8988T (cell line): ENCODE measurements around the gene FNIP1.
"Not testable (repeated sequence)": the region's sequence is repeated elsewhere in the genome, so short reads cannot be mapped to it uniquely, and the experiment has no call there.

Source experiments
- DNase-seq: peaks from one replicate; pipeline ENCODE4 v3.0.0; 2011

FNIP1 gene

GRCh38 chr5:131749723-131750470 is 46.9 kb downstream of the FNIP1 start:
- DNase-seq: no peak

GRCh38 chr5:131749138-131749537 is 47.7 kb downstream of the FNIP1 start:
- DNase-seq: no peak

GRCh38 chr5:131747180-131748105 is 49.4 kb downstream of the FNIP1 start:
- no peak for DNase-seq

- DNase-seq: no peak
Measured at GRCh38 chr5:131746423-131746822, 50.4 kb downstream of the FNIP1 start.

- no peak for DNase-seq
Measured at GRCh38 chr5:131745703-131746102, 51.1 kb downstream of the FNIP1 start.

GRCh38 chr5:131745155-131745554 is 51.7 kb downstream of the FNIP1 start:
- no peak for DNase-seq

GRCh38 chr5:131740477-131740876 is 56.3 kb downstream of the FNIP1 start:
- DNase-seq: no peak

- DNase-seq: no peak
Measured at GRCh38 chr5:131735393-131735792, 61.4 kb downstream of the FNIP1 start.

- DNase-seq: not testable (repeated sequence)
Measured at GRCh38 chr5:131734939-131735338, 61.9 kb downstream of the FNIP1 start.

- not testable (repeated sequence) for DNase-seq
Measured at GRCh38 chr5:131729292-131729691, 67.5 kb downstream of the FNIP1 start.

GRCh38 chr5:131724089-131724488 is 72.7 kb downstream of the FNIP1 start:
- not testable (repeated sequence) for DNase-seq

- no peak for DNase-seq
Measured at GRCh38 chr5:131720714-131721113, 76.1 kb downstream of the FNIP1 start.

- no peak for DNase-seq
Measured at GRCh38 chr5:131719564-131719963, 77.3 kb downstream of the FNIP1 start.

- DNase-seq: no peak
Measured at GRCh38 chr5:131718487-131719014, 78.3 kb downstream of the FNIP1 start.

- DNase-seq: not testable (repeated sequence)
Measured at GRCh38 chr5:131717164-131717563, 79.7 kb downstream of the FNIP1 start.

- no peak for DNase-seq
Measured at GRCh38 chr5:131716650-131717049, 80.2 kb downstream of the FNIP1 start.

GRCh38 chr5:131710391-131710790 is 86.4 kb downstream of the FNIP1 start:
- DNase-seq: no peak

- DNase-seq: no peak
Measured at GRCh38 chr5:131709043-131709442, 87.8 kb downstream of the FNIP1 start.

- no peak for DNase-seq
Measured at GRCh38 chr5:131706281-131706680, 90.5 kb downstream of the FNIP1 start.

- DNase-seq: no peak
Measured at GRCh38 chr5:131694926-131695325, 101.9 kb downstream of the FNIP1 start.

GRCh38 chr5:131693894-131694293 is 102.9 kb downstream of the FNIP1 start:
- no peak for DNase-seq

- no peak for DNase-seq
Measured at GRCh38 chr5:131685516-131686171, 111.2 kb downstream of the FNIP1 start.

GRCh38 chr5:131684595-131684994 is 112.2 kb downstream of the FNIP1 start:
- DNase-seq: no peak
